Inferior parietal cortex (tissue), 1 donor: ENCODE results near the gene IPO13.

Experiments used
- DNase-seq: peaks from one replicate; pipeline ENCODE4 v3.0.0-alpha.2; 2016; ENCODE audit errors: extremely low spot score

The IPO13 gene

GRCh38 chr1:43973981-43974442 is 27.3 kb downstream of the IPO13 start:
- DNase-seq, result no peak

GRCh38 chr1:43974443-43975248 is 27.9 kb downstream of the IPO13 start, which contains the start of gene ATP6V0B:
ATP6V0B (plus strand) TSS chr1:43974960; CDS start chr1:43975041, 81 bp downstream.
- peak; percentile 98 for DNase-seq

DNA sequence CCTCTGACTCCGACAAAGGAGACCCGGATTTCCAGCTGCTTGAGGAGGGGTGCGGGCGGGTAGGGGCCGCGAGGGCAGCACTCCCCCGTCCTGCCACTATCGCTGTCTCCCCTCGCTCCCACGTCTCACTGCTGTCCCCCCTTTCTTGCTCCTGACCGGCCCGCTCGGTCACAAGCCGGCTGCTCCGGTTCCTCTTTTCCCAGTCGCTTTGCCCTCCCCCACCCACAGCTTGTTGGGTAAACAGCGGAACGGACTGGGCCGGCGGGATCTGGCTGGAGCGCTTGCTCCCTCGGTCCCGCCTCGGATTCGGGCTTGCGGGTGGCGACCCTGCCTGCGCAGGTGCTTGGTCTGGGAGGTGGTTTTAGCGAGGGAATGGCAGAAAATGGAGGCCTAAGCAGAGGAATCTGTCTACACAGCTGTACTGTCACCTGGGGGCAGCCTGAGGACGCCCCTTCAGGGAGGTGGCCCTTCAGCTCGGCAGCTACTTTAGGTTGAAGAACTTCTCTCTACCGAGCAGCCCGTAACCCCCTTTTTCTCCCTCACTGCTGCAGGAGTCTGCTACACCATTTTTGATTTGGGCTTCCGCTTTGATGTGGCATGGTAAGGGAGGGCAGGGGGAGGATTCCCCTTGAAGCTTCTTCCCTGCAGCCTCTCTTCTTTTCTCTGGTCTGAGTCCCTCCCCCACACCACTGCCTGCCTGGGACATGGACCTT is 28.7 kb downstream of the IPO13 start:
- no peak for DNase-seq

DNA sequence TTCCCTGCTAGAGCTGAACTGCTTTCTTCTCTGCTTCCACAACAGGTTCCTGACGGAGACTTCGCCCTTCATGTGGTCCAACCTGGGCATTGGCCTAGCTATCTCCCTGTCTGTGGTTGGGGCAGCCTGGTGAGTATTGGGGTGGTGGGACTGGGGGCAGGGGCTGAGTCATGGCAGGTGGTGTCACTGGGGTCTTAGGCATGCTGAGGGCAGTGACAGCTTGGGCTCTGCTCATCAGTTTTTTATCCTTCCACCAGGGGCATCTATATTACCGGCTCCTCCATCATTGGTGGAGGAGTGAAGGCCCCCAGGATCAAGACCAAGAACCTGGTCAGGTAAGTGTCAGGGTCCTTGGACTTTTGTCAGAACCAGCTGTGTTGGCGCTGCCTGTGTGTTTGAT is 29.3 kb downstream of the IPO13 start:
- no peak for DNase-seq

- DNase-seq, result no peak
These were observed 30.1 kb downstream of the IPO13 start for GRCh38 chr1:43976890-43977289.

DNA sequence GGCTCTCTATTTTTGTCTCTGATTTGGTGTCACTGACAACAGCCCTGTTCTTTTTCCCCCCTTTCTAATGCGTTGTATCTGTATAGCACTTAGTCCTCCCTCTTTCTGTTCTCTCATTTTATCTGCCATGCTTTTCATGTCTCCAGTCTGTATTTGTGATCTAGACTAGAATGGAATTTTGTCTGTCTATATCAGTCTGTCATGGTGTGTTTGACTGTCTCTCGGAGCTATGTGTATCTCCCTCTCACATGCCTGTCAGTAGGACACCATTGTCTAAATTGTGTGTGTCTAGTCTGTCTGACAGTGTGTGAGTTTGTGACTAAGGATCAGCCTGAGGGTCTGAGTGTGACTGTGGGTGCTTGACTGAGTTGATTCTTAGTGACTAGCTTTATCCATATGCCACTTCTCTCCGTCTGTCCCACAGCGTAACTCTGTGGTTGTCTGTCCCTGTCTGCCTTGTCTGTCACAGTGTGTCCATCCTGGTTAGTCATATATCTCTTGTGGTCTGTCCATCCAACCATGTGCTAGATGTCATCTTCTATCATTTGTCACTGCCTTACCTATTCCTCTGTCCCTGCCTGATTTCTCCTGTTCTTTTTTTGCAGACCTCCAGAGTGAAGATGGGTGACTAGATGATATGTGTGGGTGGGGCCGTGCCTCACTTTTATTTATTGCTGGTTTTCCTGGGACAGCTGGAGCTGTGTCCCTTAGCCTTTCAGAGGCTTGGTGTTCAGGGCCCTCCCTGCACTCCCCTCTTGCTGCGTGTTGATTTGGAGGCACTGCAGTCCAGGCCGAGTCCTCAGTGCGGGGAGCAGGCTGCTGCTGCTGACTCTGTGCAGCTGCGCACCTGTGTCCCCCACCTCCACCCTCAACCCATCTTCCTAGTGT is 30.9 kb downstream of the IPO13 start:
- DNase-seq, result no peak

DNA sequence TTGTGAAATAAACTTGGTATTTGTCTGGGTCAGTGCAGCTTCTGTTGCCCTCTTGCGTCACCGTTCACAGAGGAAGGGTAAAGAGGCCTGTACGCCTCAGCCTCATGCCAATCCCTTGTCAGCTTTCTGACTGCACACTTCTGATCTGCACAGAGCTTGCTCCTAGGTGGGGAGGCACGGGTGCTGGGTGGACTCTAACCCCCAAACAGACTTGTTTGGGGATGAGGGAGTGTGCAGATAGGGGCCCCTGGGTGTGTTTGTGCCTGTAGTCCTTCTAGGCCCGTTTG is 31.5 kb downstream of the IPO13 start:
- DNase-seq, result no peak

GRCh38 chr1:43978551-43979260 is 32.0 kb downstream of the IPO13 start, which contains the start of gene B4GALT2:
B4GALT2 (plus strand) TSS chr1:43979210; CDS start chr1:43981161, 1,951 bp downstream.
- no peak for DNase-seq

DNA sequence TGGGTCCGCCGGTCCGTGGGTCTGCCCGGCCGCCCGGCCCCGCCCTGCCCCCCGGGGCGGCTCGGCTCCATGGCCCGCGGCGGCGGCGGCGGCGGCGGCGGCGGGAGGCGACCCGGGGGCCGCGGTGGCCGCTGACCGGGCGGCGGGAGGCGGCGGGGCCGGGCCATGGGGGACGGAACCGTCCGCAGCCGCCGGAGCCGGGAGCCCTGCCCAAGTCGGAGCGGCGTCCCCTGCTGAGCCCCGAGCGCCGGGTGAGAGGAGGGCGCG is 32.4 kb downstream of the IPO13 start:
- DNase-seq, result no peak

- no peak for DNase-seq
These were observed 32.9 kb downstream of the IPO13 start for GRCh38 chr1:43979528-43980254.

DNA sequence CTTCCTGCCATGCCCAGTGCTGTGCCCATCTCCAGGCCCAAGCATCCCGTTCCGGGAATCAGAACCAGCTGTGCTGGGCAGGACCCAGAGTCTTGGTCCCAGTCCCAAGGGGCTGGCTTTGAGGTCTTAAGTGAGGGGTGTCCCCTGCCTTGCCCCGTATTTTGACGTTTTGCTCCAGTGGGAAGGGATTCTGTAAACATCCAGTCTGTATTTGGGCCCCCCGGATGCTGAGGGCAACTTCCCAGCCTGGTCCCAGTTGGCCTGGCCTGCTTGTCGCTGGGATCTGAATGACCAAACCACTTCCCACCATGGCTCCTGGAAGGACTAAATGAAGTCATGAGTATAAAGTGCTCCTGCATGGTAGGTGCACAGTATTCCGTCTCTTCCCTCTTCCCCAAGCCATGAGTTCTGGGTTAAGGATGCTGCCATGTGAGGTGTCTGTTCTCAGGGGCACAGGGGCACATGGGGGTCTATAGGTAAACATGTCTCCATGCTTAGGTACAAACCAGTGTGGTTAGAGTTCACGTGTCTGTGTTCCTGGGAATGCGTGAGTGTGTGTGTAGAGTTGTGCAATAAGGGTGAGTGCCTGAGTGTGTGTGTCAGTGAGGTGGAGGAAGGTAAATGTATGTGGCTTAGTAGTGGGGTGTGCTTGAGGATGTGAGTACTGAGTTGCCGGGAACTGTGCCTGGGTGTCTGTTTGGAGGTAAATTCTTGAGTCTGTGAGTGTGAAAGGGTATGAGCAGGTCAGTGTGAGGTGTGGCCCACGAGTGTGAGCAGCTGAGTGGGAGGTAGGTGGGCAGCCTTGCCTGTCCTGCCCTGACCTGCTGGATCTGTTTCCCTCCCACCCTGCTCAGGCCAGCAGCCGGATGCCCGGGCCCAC is 33.7 kb downstream of the IPO13 start:
- no peak for DNase-seq

DNA sequence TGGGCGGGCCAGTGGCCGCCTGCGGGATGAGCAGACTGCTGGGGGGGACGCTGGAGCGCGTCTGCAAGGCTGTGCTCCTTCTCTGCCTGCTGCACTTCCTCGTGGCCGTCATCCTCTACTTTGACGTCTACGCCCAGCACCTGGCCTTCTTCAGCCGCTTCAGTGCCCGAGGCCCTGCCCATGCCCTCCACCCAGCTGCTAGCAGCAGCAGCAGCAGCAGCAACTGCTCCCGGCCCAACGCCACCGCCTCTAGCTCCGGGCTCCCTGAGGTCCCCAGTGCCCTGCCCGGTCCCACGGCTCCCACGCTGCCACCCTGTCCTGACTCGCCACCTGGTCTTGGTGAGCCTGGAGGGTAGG is 34.4 kb downstream of the IPO13 start:
- DNase-seq, result no peak

GRCh38 chr1:43981636-43982035 is 34.9 kb downstream of the IPO13 start:
- no peak for DNase-seq

GRCh38 chr1:43982241-43982640 is 35.5 kb downstream of the IPO13 start:
- DNase-seq, result no peak

DNA sequence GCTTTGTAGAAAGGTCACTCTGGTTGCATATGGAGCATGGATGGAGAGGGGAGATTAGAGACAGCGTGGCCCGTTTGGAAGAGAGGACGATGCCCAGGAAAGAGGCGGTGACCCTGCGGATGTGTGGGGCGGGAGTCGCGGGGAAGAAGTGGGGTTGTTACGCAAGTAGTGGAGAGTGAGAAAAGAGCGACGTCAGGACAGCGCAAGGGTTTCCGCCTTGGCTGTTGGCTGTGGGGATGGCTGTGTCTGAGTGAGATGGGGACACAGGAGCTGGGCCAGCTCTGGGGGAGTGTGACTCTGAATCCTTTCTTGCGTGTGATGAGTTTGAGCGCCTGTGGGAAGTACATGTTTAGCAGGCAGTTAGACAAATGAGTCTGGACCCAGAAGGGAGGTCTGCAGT is 36.1 kb downstream of the IPO13 start:
- no peak for DNase-seq

DNA sequence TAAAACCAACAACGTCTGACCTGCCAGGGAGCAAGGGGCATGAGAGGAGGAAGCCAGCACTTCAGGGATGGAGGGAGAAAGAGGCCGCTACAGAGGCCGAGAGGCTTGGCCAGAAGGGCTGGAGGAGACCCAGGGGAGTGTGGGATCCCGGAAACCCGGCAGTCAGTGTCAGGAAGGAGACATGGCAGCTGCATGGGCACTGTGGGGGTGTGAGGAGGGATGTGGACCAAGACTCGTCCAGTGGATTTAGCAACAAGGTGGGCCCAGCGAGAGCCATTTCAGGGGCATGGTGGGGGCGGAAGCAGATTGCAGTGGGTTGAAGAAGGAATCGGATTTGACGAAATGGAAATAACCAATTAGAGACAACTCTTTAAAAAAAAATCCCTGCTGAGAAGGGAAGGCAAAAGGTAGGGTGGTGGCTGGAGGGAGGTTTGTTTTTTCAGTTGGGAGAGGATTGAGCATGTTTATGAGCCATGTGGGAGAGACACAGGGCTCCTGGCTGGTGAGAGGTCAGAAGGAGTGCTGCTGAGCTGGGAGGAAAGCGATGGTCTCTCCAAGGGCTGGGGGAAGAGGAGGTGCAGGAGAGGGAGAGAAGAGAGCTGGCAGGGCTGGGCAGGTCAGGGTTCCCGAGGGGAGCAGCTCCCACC is 36.6 kb downstream of the IPO13 start:
- no peak for DNase-seq

GRCh38 chr1:43984855-43985254 is 38.1 kb downstream of the IPO13 start:
- no peak for DNase-seq

- DNase-seq, result no peak
These were observed 39.3 kb downstream of the IPO13 start for GRCh38 chr1:43985984-43986595.

- DNase-seq, result no peak
These were observed 40.0 kb downstream of the IPO13 start for GRCh38 chr1:43986712-43987111.
